HG02610 (cell line): ENCODE data around the gene TCF23.
"Not testable (repeated sequence)": the region's sequence is repeated elsewhere in the genome, so short reads cannot be mapped to it uniquely, and the experiment has no call there.

Experiments used
- ATAC-seq: cut with Tn5 transposase; IDR thresholded peaks from one replicate; pipeline ENCODE4 v1.9.1; 2021; ENCODE audit warnings: mild to moderate bottlenecking, moderate library complexity; ENCODE audit not compliant: unreplicated experiment

TCF23 gene

GRCh38 chr2:27152102-27152795, 3.4 kb downstream of the TCF23 start:
- no peak for ATAC-seq

DNA sequence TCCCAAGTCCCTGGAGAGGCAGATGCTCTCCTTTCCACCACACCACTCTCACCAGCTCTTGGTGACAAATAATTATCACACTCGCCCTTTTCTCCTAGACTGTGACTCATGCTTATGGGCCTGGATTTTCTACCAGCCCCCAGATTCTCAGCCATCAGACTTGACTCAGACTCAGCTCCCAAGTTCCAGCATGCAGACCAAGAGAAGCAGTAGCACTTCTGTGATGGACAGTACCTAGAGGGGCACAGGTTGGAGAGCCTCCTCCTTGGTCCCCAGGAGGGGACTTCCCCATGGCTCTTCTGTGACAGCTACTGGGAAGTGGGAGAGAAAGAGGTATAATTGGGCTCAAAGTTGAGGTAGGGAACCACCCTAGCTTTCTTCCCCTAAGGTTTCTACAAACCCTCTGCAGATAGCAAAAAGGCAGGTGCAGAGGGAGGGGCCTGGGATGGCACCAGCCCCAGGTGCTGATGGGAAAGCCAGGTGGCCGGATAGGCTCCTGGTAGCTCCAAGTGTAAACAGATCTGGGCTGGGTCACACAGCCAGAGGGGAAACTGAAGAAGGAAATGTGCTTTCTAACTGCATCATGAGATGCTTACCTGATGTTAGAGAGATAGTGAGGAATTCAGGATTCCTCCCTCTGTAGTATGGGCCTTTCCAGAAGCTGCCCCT, 4.1 kb downstream of the TCF23 start:
- ATAC-seq = no peak

DNA sequence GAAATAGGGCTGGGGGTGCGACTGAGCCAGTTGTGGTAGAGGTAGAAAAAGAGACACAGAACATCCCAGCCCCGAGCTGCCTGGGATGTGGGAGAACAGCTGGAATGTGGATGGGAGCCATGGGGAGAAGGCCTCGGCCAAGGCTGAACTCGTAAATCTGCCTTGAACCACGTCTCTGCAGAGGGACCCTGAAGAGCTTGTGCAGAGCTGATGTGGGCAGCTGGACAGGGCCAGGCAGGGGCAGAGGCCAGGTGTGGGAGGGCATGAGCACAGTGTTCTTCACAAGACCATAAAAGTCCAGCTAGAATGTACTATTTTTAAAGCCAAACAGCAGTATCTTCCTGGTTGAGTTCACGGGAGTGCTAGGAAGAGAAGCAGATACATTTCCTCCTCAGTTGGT, 5.7 kb downstream of the TCF23 start:
- ATAC-seq = no peak

GRCh38 chr2:27155069-27155520, 6.3 kb downstream of the TCF23 start:
- no peak for ATAC-seq

- ATAC-seq = no peak
Observed at GRCh38 chr2:27158468-27158867, 9.7 kb downstream of the TCF23 start.

- no peak for ATAC-seq
Observed at GRCh38 chr2:27159271-27159670, 10.5 kb downstream of the TCF23 start.

GRCh38 chr2:27160191-27160590, 11.4 kb downstream of the TCF23 start:
- ATAC-seq = no peak

- ATAC-seq = no peak
Observed at GRCh38 chr2:27162151-27163121, 13.6 kb downstream of the TCF23 start.

DNA sequence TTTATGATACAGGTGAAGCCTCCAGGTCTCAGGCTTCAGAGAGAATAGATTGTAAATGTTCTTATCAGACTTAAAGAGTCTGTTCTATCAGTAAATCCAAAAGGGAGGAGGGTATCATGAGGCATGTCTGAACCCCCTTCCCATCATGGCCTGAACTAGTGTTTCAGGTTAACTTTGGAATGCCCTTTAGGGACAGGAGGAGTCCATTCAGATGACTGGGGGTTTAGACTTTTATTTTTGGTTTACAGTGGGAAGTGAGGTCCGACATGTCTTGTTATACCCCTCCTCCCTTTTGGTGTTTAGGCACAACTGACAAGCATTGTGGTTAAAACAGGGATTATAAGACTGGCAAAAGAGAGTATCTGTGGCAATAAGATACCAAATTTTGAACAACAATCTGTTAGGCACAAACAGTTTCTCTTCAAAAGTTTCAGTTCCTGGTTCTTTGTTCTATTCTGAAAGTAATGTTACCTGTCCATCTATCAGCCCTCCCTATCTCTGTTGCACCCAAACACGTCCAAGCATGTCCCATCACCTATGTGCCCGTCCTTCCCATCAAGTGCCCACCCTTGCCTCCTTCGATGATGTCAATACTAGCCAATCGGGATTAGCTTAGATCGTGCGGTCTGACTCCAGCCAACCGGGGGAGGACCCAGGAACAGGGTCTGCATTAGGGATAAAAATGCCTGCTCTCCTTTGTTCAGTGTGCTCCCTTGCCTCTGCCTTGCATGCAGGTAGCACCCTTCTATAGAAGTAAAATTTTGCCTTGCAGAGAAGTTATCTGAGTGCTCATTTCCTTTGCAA, 16.4 kb downstream of the TCF23 start:
- no peak for ATAC-seq

DNA sequence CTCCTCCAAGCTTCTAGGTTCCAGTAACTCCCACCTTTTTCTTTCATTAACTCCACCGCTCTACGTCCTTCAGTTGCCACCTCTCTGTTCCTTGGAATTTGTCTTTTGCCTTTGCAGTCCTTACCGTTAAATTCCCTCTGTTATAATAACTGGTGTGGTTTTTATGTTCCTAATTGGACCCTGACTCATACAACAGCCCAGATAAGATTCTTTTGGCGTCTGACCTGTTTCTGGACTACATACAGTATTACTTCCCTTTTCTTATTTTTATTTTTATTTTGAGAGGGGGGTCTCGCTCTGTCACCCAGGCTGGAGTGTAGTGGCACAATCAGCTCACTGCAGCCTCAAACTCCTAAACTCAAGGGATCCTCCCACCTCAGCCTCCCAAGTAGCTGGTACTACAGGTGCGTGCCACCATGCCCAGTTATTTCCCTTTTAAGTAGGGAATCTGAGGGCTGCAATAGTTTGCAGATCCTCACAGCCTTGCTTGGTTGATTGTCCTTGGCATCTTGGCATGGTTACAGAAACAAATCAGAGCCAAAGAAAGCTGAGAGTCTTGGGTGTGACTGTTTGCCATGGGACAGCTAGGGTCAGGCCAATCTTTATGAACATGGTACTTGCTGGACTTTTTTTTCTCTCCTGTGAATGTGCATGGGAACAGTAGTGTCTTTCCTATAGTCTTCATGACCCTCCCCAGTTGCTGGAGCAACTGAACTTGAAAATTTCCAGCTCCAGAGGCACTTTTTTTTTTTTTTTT, 22.0 kb downstream of the TCF23 start:
- ATAC-seq = no peak

DNA sequence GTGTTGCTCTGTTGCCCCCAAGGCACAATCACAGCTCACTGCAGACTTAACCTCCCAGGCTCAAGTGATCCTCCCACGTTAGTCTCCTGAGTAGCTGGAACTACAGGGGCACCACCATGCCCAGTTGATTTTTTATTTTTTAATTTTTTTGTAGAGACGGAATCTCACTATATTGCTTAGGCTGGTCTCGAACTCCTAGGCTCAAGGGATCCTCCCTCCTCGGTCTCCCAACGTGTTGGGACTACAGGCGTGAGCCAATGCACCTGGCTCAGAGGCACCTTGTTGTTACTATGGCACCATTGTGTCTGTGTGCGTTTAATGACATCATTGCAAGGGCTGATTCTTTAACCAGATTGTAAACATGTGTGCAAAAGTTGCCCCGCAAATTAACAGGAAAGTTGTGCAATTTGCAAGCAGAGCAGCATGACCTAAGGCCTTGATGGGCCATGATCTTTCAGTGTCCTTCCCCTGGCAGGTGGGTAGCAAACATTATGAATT, 22.6 kb downstream of the TCF23 start:
- ATAC-seq = no peak

GRCh38 chr2:27174638-27175037, 25.8 kb downstream of the TCF23 start:
- no peak for ATAC-seq

DNA sequence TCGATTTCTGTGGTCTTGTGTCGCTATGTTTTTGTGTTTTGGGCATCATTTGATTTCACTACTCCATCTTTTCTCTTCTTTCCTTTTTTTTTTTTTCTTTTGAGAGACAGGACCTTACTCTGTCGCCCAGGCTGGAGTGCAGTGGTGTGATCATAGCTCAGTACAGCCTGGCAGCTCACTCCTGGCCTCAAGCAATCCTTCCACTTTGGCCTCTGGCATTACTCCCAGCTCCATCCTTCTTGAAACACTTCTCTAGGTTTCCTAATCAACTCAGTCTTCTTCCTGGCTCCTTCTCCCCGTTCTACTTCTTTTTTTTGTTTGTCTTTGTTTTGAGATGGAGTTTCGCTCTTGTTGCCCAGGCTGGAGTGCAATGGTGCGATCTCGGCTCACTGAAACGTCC, 26.5 kb downstream of the TCF23 start:
- ATAC-seq = no peak

DNA sequence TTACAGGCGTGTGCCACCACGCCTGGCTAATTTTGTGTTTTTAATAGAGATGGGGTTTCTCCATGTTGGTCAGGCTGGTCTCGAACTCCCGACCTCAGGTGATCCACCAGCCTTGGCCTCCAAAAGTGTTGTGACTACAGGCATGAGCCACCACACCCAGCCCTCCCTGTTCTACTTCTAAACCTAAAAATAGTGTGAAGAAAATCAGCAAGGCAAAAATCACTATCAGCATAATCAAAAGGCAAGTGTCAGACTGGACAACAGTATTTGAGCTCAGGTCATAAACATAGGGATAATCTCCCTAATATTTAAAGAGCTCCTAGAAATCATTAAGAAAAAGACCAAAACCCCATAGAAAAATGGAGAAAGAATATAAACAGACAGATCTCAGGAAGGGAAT, 27.0 kb downstream of the TCF23 start:
- ATAC-seq = not testable (repeated sequence)

GRCh38 chr2:27177441-27178351, 28.9 kb downstream of the TCF23 start:
- no peak for ATAC-seq

DNA sequence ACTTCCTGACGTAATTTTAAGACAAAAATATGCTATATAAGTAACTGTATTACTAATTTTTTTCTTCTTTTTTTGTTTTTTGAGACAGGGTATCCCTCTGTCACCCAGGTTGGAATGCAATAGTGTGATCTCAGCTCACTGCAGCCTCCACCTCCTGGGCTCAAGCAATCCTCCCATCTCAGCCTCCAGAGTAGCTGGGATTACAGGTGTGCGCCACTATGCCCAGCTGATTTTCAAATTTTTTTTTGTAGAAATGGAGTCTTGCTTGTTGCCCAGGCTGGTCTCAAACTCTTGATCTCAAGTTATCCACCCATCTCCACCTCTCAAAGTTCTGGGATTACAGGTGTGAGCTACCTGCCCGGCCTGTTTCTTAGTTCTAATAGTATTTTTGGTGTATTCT, 29.7 kb downstream of the TCF23 start:
- ATAC-seq = no peak

GRCh38 chr2:27179344-27180000, 30.7 kb downstream of the TCF23 start:
- no peak for ATAC-seq

GRCh38 chr2:27182346-27182745, 33.5 kb downstream of the TCF23 start:
- no peak for ATAC-seq
